SU-DHL-6 (cell line): Measurements from ENCODE around the gene LGSN.

ENCODE experiments used
- EZH2phosphoT487 ChIP-seq: fragments of 200-600 bp; sonication (generic), shearing (Covaris generic); conservative IDR thresholded peaks from 2 replicates; pipeline ENCODE4 v1.6.1; 2018; ENCODE audit warnings: mild to moderate bottlenecking, antibody characterized with exemption, low read length, moderate library complexity, mixed read lengths
- TF ChIP-seq, protein P1 (sequence below): fragments of 200-600 bp; sonication (generic); IDR thresholded peaks from one replicate; pipeline ENCODE4 v1.5.1; 2017; ENCODE audit warnings: antibody characterized with exemption, mild to moderate bottlenecking, low read length, moderate library complexity; ENCODE audit not compliant: insufficient read depth, poor library complexity, severe bottlenecking

DNA sequence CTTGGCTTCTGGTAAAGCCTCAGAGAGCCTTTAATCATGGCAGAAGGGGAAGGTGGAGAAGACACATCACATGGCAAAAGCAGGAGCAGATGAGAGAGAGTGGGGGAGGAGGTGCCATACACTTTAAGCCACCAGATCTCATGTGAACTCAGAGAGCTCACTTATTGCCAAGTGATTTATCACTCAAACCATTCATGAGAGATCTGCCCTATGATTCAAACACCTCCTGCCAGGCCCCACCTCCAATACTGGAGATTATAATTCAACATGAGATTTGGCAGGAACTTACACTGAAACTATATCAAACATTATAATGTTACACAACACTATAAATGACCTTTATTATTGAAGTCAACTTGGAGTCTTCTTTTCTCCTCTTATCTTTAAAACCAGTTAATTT, 60.6 kb downstream of the LGSN start:
- TF ChIP-seq, protein P1, sequence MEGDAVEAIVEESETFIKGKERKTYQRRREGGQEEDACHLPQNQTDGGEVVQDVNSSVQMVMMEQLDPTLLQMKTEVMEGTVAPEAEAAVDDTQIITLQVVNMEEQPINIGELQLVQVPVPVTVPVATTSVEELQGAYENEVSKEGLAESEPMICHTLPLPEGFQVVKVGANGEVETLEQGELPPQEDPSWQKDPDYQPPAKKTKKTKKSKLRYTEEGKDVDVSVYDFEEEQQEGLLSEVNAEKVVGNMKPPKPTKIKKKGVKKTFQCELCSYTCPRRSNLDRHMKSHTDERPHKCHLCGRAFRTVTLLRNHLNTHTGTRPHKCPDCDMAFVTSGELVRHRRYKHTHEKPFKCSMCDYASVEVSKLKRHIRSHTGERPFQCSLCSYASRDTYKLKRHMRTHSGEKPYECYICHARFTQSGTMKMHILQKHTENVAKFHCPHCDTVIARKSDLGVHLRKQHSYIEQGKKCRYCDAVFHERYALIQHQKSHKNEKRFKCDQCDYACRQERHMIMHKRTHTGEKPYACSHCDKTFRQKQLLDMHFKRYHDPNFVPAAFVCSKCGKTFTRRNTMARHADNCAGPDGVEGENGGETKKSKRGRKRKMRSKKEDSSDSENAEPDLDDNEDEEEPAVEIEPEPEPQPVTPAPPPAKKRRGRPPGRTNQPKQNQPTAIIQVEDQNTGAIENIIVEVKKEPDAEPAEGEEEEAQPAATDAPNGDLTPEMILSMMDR = no peak
- TF ChIP-seq EZH2phosphoT487 = no peak
